GM12878 (cell line): Measurements from ENCODE around the gene TCN1. TPM values are rescaled to one million over a fixed set of nuclear protein-coding genes. Genes with fewer than 3 reads are reported as not detected.
A peak's percentile ranks its signal among the peaks of the same experiment; 100 is the strongest.

ENCODE experiments used
- ATAC-seq: fragments of 200-7000 bp; cut with Tn5 transposase; 3 replicates; pipeline ENCODE4 v1.9.1; 2020; ENCODE audit warnings: mild to moderate bottlenecking, moderate library complexity
- BruUV-seq: library from RNA; stranded (reverse); fragments of 400-500 nt; replicated peaks from 2 replicates; lab custom pipeline; 2021; lab: Mats Ljungman, UMichigan
- CTCF ChIA-PET: fragments of 300-600 bp; sonication (Branson Sonifier 250); formaldehyde crosslinking; extraction: SDS; loops from one replicate; lab custom pipeline; 2021; ENCODE audit warnings: inconsistent platforms; lab: Yijun Ruan, JAX
- POLR2A ChIA-PET: fragments of 350-600 bp; formaldehyde crosslinking; extraction: SDS; loops from one replicate; lab custom pipeline; 2021; ENCODE audit warnings: inconsistent platforms; lab: Charles Lee
- RAD21 ChIA-PET: fragments of 300-600 bp; sonication (Branson Sonifier 250); formaldehyde crosslinking; loops from one replicate; lab custom pipeline; 2023; ENCODE audit warnings: antibody characterized with exemption; ENCODE audit not compliant: unreplicated experiment; lab: Charles Lee
- SMC1A ChIA-PET: fragments of 300-600 bp; sonication (Branson Sonifier 250); formaldehyde crosslinking; loops from one replicate; lab custom pipeline; 2023; ENCODE audit not compliant: unreplicated experiment, uncharacterized antibody; lab: Charles Lee
- DNase-seq: peaks from one replicate; pipeline ENCODE4 v3.0.0-alpha.2; 2011; ENCODE audit warnings: low read depth, low spot score
- FAIRE-seq: peaks from 3 replicates; lab custom pipeline; 2011; peaks lifted over from hg19 to GRCh38; lab: Jason Lieb, UNC
- H2AFZ ChIP-seq: 2 replicates; pipeline ENCODE4 v1.6.0; 2011; ENCODE audit warnings: low read depth, low read length, control low read depth; ENCODE audit not compliant: control insufficient read depth
- H3K27ac ChIP-seq: 2 replicates; pipeline ENCODE4 v1.5.1; 2011; ENCODE audit warnings: control low read depth; ENCODE audit not compliant: control insufficient read depth, insufficient read depth
- H3K27me3 ChIP-seq, 2 experiments: replicated peaks in 1 of 2; 2 replicates each; pipeline versions ENCODE4 v1.6.0 to v1.6.1; 2011; ENCODE audit warnings: low read length in 1 of 2; ENCODE audit not compliant: control insufficient read depth in 2 of 2, insufficient read depth in 2 of 2
- H3K36me3 ChIP-seq, 2 experiments: 2 replicates each; pipeline ENCODE4 v1.5.1; 2011; ENCODE audit warnings: low read length in 1 of 2; ENCODE audit not compliant: control insufficient read depth in 2 of 2, insufficient read depth in 2 of 2
- H3K4me1 ChIP-seq: 2 replicates; pipeline ENCODE4 v1.6.1; 2011; ENCODE audit warnings: mild to moderate bottlenecking, low read length, moderate library complexity, mixed read lengths; ENCODE audit not compliant: control insufficient read depth, insufficient read depth
- H3K4me2 ChIP-seq: 2 replicates; pipeline ENCODE4 v1.6.0; 2011; ENCODE audit warnings: control low read depth; ENCODE audit not compliant: control insufficient read depth, insufficient read depth
- H3K4me3 ChIP-seq: fragments of 200-600 bp; sonication (generic); 2 replicates; pipeline ENCODE4 v1.5.1; 2016
- H3K79me2 ChIP-seq: 2 replicates; pipeline ENCODE4 v1.6.0; 2011; ENCODE audit warnings: low read length; ENCODE audit not compliant: control insufficient read depth, insufficient read depth
- H3K9ac ChIP-seq: 2 replicates; pipeline ENCODE4 v1.8.0; 2011; ENCODE audit warnings: low read length, control low read depth, mixed read lengths; ENCODE audit not compliant: control insufficient read depth, insufficient read depth
- H3K9me3 ChIP-seq: replicated peaks from 3 replicates; pipeline ENCODE4 v1.5.1; 2011; ENCODE audit warnings: mild to moderate bottlenecking, low read length; ENCODE audit not compliant: control insufficient read depth, insufficient read depth
- H4K20me1 ChIP-seq: 2 replicates; pipeline ENCODE4 v1.6.0; 2011; ENCODE audit not compliant: control insufficient read depth, insufficient read depth
- ASH2L ChIP-seq: fragments of 300-600, 200-600 bp; sonication (generic); IDR thresholded peaks from 2 replicates; pipeline ENCODE4 v1.6.1; 2017; ENCODE audit warnings: low read depth, mild to moderate bottlenecking, borderline replicate concordance
- ATF2 ChIP-seq: IDR thresholded peaks from 2 replicates; pipeline ENCODE4 v1.6.1; 2012; ENCODE audit warnings: low read length, inconsistent platforms
- HCFC1 ChIP-seq: fragments of 150-350 bp; IDR thresholded peaks from 2 replicates; pipeline ENCODE4 v1.6.1; 2014; ENCODE audit warnings: low read length
- IKZF1 ChIP-seq: fragments of 450-650 bp; conservative IDR thresholded peaks from 2 replicates; pipeline ENCODE4 v1.6.1; 2017; ENCODE audit warnings: antibody characterized with exemption, mild to moderate bottlenecking
- KAT2A ChIP-seq: conservative IDR thresholded peaks from 2 replicates; pipeline ENCODE4 v1.6.1; 2011; ENCODE audit warnings: low read depth, low read length; ENCODE audit not compliant: control insufficient read depth
- MTA2 ChIP-seq: fragments of 450-650 bp; IDR thresholded peaks from 2 replicates; pipeline ENCODE4 v1.6.1; 2016; ENCODE audit warnings: low read depth, mild to moderate bottlenecking, moderate library complexity
- MTA3 ChIP-seq: IDR thresholded peaks from 2 replicates; pipeline ENCODE4 v1.6.1; 2012; ENCODE audit warnings: low read length, inconsistent platforms, borderline replicate concordance
- RAD51 ChIP-seq: fragments of 450-650 bp; IDR thresholded peaks from 2 replicates; pipeline ENCODE4 v1.6.1; 2016; ENCODE audit warnings: moderate library complexity, mild to moderate bottlenecking, inconsistent platforms
- SMC3 ChIP-seq: IDR thresholded peaks from 2 replicates; pipeline ENCODE4 v1.6.1; 2011; ENCODE audit warnings: low read length, improper control_type of control experiment, borderline replicate concordance
- TCF12 ChIP-seq: IDR thresholded peaks from 2 replicates; pipeline ENCODE4 v1.6.1; 2011; ENCODE audit warnings: low read depth, mild to moderate bottlenecking, low read length
- ZNF592 ChIP-seq: fragments of 450-650 bp; IDR thresholded peaks from 2 replicates; pipeline ENCODE4 v1.6.1; 2017; ENCODE audit warnings: mild to moderate bottlenecking, moderate library complexity
- WGBS: methylation state at CpG from one replicate; pipeline ENCODE4 v1.1.6; 2016; ENCODE audit warnings: low lambda C conversion rate; ENCODE audit not compliant: insufficient replicate concordance, insufficient coverage; ENCODE audit errors: missing lambda C conversion rate; 5-methylcytosine and 5-hydroxymethylcytosine counted together
- in situ Hi-C: fragments of 300-500 bp; cut with MboI; formaldehyde crosslinking; loops from 9 replicates; pipeline ENCODE4 v1.14.3; 2018; ENCODE audit warnings: mixed read lengths
- intact Hi-C: fragments of 100-400 bp; cut with micrococcal nuclease; formaldehyde crosslinking; loops from one replicate; pipeline ENCODE4 v1.14.2; 2022; ENCODE audit not compliant: unreplicated experiment
- polyA plus RNA-seq, 11 experiments: library from polyadenylated mRNA; depleted of rRNA in 4 of 11; unstranded in 6 of 11; stranded (reverse) in 5 of 11; fragments of >200 nt; fragmentation: Nextera tagmentation in 4 of 11; fragmentation: Illumina TruSeq in 1 of 11; extraction: Ambion mirVana in 4 of 11; extraction: Trizol in 1 of 11; gene quantifications; 1 replicate in 1 of 11; 2 replicates in 10 of 11; pipeline versions ENCODE4 v1.2.1 to v1.2.3, GENCODE V29; 2011 to 2016; ENCODE audit warnings: inconsistent platforms in 2 of 11, missing spikeins in 2 of 11, low read depth in 1 of 11
- total RNA-seq, 4 experiments: library from RNA; depleted of rRNA in 3 of 4; stranded (reverse); fragments of >200 nt in 3 of 4; fragmentation: Illumina TruSeq in 1 of 4; extraction: Trizol in 1 of 4; gene quantifications; 2 replicates each; pipeline versions ENCODE4 v1.2.1 to v1.2.3, GENCODE V29; 2013 to 2021

The TCN1 gene
- total and polyA plus RNA-seq, 10 of the 15 experiments (the other 5 are each of a cell fraction or from before 2014, with no cell fraction given) = not detected

GRCh38 chr11:59894616-59895015 lies 28.3 kb upstream of the TCN1 start:
- no peak overlapping the region for H3K9ac ChIP-seq
- FAIRE-seq (no peak), ATAC-seq (no peak), DNase-seq (no peak)
- no peaks in the 10 kb centered on the region for H3K27me3 ChIP-seq
- no TSS peak for BruUV-seq
- H3K79me2 ChIP-seq = no peaks in the 10 kb centered on the region
- ChIA-PET SMC1A (interaction anchor here (1.4 kb wide), 1 partner anchor 357 kb away, joined by 4 read pairs; no protein-coding TSS in a partner anchor), RAD21 (no interaction called here), CTCF (no interaction called here), POLR2A (interaction anchor here (0.6 kb wide), 1 partner anchor 211 kb away, joined by 3 read pairs; no protein-coding TSS in a partner anchor)
- no peak overlapping the region for H3K27ac ChIP-seq
- no peaks in the 10 kb centered on the region for H3K4me1 ChIP-seq
- 0% methylated on average over 1 of the region's 1 CpG for WGBS
- in situ Hi-C loops (no loop called here), intact Hi-C loops (no loop called here)
- H3K36me3 ChIP-seq = no peaks in the 10 kb centered on the region
- no peaks in the 10 kb centered on the region for H4K20me1 ChIP-seq
- no peak for TF ChIP-seq MTA3
- TF ChIP-seq KAT2A = no peak
- H2AFZ ChIP-seq = no peak overlapping the region
- H3K4me3 ChIP-seq = no peak overlapping the region
- no peak overlapping the region for H3K4me2 ChIP-seq
- H3K9me3 ChIP-seq = no peaks in the 10 kb centered on the region

GRCh38 chr11:59891781-59892181 lies 25.5 kb upstream of the TCN1 start:
- intact Hi-C loops (no loop called here), in situ Hi-C loops (no loop called here)
- ChIA-PET CTCF (no interaction called here), RAD21 (no interaction called here), SMC1A (interaction anchor here (1.1 kb wide), 1 partner anchor 17 kb away, joined by 3 read pairs; no protein-coding TSS in a partner anchor), POLR2A (no interaction called here)
- Histone ChIP-seq H3K36me3 (no peaks in the 10 kb centered on the region), H3K9me3 (no peaks in the 10 kb centered on the region), H2AFZ (no peak overlapping the region), H3K4me2 (no peak overlapping the region), H3K4me3 (no peak overlapping the region), H3K79me2 (no peaks in the 10 kb centered on the region), H3K27me3 (no peaks in the 10 kb centered on the region), H4K20me1 (no peaks in the 10 kb centered on the region), H3K4me1 (no peaks in the 10 kb centered on the region), H3K9ac (no peak overlapping the region), H3K27ac (no peak overlapping the region)
- DNase-seq = no peak
- no peak for FAIRE-seq
- ATAC-seq = 0 out of 3 replicates have a peak, but pooled peaks have one; percentile 26
- BruUV-seq = no TSS peak
- 23% methylated on average over 4 of the region's 4 CpGs for WGBS
- TF ChIP-seq MTA2 (no peak), ATF2 (no peak), IKZF1 (no peak), TCF12 (no peak), ASH2L (no peak), HCFC1 (no peak), SMC3 (no peak), RAD51 (no peak), ZNF592 (no peak)
